Measurements from ENCODE around the gene TLN1.

The TLN1 gene

DNA sequence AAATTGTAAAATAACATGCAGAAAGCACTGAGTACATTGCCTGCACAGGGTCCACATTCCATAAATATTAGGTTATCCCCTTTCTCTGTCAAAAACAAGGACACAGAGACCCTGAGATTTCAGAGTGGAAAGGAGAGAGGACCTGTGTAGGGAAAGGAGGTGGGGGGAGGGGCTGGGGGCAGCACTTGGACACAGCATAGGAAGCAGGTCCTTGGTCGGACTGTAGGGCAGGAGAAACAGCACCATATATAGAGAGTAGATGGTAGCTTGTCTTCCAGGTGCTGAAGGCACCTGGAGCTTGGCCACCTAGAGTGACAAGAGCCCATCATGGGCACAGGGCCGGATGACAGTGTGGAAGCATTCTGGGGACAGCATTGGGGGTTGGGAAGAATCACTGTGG is 44.7 kb downstream of the TLN1 start:
- no peak for DNase-seq

- no peak for DNase-seq
Measured at GRCh38 chr9:35686222-35687203, 45.5 kb downstream of the TLN1 start.

GRCh38 chr9:35685506-35685905 is 46.5 kb downstream of the TLN1 start:
- DNase-seq: no peak

DNA sequence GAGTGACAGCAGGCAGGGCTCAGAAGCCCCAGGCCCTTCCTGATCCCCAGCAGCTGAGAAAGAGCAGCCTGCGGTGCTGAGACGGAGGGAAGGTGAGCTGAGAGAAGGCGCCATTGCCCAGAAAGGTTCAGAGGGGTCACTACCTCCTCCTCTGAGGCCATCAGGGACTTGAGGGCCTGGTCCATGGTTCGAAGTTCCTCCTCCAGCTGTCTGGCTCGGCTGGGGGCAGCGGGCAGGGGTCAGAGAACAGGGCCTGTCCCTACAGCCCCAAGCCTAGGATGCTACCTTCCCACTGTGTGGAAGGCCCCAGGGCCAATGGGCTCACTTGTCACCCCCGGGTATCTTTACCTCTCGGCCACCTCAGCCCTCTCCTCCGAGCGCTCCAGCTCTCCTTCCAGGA is 47.1 kb downstream of the TLN1 start:
- DNase-seq: no peak

- no peak for DNase-seq
Measured at GRCh38 chr9:35683323-35683722, 48.7 kb downstream of the TLN1 start.

GRCh38 chr9:35682520-35683315 is 49.3 kb downstream of the TLN1 start:
- no peak for DNase-seq

GRCh38 chr9:35682051-35682450 is 49.9 kb downstream of the TLN1 start:
- no peak for DNase-seq

DNA sequence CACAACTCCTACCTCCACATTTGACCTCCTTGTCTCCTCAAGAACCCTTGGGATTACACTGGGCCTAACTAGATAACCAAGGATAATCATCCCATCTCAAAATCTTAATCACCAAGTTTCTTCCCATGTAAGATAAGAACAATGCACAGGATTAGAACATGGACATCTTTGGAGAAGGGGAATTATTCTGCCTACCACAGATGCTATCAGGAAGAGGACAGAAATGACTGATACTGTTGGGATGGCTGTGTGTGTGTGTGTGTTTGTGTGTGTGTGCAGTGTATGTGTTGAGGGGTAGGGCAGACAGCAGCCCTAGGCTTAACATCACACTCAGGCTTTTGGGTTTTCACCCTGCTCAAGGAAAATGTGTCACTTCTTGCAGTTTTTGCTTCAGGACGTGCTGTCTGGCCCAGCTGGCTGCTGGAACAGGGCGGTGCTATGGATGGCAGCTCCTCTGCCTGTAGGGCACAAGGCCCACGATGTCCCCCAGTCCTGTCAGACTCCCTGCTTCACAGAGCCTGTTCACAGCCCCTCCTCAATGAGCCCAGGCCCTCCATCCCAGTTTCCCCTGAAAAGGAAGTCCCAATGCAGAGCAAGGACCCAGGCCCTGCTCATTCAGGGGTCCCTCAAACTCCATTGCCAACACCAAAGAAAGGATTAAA is 50.5 kb downstream of the TLN1 start:
- DNase-seq: no peak

DNA sequence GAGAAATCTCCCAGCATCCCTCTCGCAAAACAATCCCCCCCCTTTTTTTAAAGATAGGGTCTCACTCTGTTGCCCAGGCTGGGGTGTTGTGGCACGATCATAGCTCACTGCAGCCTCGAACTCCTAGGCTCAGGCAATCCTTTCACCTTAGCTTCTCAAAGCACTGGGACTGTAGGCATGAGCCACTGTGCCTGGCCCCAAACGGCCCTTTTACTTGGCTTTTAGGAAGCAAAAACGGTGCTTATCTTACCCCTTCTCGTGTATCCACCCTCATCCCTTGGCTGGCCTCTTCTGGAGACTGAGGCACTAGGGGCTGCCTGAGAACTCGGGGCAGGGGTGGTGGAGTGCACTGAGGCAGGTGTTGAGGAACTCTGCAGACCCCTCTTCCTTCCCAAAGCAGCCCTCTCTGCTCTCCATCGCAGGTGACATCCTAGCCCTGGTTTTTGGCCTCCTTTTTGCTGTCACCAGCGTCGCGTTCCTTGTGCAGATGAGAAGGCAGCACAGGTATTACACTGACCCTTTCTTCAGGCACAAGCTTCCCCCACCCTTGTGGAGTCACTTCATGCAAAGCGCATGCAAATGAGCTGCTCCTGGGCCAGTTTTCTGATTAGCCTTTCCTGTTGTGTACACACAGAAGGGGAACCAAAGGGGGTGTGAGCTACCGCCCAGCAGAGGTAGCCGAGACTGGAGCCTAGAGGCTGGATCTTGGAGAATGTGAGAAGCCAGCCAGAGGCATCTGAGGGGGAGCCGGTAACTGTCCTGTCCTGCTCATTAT is 51.5 kb downstream of the TLN1 start:
- DNase-seq: no peak

- DNase-seq: no peak
Measured at GRCh38 chr9:35679766-35680330, 52.1 kb downstream of the TLN1 start.

- no peak for DNase-seq
Measured at GRCh38 chr9:35679091-35679490, 52.9 kb downstream of the TLN1 start.

DNA sequence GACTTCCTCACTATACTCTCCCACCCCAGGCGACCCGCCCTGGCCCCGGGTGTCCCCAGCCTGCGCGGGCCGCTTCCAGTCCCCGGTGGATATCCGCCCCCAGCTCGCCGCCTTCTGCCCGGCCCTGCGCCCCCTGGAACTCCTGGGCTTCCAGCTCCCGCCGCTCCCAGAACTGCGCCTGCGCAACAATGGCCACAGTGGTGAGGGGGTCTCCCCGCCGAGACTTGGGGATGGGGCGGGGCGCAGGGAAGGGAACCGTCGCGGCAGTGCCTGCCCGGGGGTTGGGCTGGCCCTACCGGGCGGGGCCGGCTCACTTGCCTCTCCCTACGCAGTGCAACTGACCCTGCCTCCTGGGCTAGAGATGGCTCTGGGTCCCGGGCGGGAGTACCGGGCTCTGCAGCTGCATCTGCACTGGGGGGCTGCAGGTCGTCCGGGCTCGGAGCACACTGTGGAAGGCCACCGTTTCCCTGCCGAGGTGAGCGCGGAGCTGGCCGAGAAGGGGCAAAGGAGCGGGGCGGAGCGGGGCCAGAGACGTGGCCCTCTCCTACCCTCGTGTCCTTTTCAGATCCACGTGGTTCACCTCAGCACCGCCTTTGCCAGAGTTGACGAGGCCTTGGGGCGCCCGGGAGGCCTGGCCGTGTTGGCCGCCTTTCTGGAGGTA is 56.1 kb downstream of the TLN1 start:
- DNase-seq: peak; percentile 76

DNA sequence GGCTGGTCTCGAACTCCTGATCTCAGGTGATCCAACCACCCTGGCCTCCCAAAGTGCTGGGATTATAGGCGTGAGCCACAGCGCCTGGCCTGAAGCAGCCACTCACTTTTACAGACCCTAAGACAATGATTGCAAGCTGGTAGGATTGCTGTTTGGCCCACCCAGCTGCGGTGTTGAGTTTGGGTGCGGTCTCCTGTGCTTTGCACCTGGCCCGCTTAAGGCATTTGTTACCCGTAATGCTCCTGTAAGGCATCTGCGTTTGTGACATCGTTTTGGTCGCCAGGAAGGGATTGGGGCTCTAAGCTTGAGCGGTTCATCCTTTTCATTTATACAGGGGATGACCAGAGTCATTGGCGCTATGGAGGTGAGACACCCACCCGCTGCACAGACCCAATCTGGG is 56.8 kb downstream of the TLN1 start:
- DNase-seq: no peak

DNA sequence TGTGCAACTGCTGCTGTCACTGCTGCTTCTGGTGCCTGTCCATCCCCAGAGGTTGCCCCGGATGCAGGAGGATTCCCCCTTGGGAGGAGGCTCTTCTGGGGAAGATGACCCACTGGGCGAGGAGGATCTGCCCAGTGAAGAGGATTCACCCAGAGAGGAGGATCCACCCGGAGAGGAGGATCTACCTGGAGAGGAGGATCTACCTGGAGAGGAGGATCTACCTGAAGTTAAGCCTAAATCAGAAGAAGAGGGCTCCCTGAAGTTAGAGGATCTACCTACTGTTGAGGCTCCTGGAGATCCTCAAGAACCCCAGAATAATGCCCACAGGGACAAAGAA is 58.0 kb downstream of the TLN1 start:
- DNase-seq: no peak

DNA sequence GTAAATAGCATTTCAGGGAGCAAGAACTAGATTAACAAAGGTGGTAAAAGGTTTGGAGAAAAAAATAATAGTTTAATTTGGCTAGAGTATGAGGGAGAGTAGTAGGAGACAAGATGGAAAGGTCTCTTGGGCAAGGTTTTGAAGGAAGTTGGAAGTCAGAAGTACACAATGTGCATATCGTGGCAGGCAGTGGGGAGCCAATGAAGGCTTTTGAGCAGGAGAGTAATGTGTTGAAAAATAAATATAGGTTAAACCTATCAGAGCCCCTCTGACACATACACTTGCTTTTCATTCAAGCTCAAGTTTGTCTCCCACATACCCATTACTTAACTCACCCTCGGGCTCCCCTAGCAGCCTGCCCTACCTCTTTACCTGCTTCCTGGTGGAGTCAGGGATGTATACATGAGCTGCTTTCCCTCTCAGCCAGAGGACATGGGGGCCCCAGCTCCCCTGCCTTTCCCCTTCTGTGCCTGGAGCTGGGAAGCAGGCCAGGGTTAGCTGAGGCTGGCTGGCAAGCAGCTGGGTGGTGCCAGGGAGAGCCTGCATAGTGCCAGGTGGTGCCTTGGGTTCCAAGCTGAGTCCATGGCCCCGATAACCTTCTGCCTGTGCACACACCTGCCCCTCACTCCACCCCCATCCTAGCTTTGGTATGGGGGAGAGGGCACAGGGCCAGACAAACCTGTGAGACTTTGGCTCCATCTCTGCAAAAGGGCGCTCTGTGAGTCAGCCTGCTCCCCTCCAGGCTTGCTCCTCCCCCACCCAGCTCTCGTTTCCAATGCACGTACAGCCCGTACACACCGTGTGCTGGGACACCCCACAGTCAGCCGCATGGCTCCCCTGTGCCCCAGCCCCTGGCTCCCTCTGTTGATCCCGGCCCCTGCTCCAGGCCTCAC is 58.6 kb downstream of the TLN1 start, which contains the start of gene CA9:
Gene CA9, plus strand, starts transcription at position 797 of the 893 bp plus-strand sequence. Its CDS starts 32 bp downstream, at position 829.
- no peak for DNase-seq

DNA sequence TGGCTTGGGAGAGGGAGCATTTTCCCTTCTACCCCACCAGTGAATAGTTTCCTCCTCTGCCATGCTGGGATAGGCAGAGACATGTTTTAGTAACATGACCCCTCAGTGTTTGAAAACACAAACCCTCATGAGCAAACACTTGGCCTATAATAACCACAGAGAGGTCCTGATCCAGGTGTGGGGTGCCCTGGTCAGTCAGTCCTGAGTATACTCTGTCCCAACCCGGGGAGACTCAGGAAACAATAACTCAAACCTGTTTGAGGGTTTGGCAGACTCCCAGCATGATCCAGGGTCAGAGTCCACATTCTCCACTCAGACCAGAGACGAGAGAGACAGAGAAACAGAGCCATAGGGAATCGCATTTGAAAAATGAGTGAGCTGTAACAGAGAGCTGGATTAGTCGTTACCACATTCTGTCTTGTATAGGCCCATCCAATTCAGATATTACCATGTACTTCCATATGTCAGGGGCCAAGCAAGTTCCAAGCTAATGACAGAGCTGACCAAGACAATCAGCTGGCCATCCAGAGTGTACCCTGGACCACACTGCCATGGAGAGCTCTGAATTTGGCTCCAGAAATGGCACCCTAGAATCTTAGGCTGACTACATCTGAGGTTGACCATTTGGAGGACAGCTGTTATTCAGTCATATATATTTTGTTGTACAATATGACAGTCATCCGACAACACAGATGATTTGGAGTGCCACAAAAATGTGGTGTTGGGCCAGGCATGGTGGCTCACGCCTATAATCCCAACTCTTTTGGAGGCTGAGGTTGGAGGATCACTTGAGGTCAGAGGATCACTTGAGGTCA is 62.5 kb downstream of the TLN1 start:
- DNase-seq: no peak

- no peak for DNase-seq
Measured at GRCh38 chr9:35667939-35668338, 64.1 kb downstream of the TLN1 start.

- no peak for DNase-seq
Measured at GRCh38 chr9:35666549-35666948, 65.4 kb downstream of the TLN1 start.

- no peak for DNase-seq
Measured at GRCh38 chr9:35666045-35666444, 66.0 kb downstream of the TLN1 start.

Measured in right kidney (tissue), 1 donor.